CD4-positive, alpha-beta memory T cell (primary cell): Measurements from ENCODE around the gene C2orf74. TPM values are rescaled to one million over a fixed set of nuclear protein-coding genes. Genes with fewer than 3 reads are reported as not detected.
"Not testable (repeated sequence)": the region's sequence is repeated elsewhere in the genome, so short reads cannot be mapped to it uniquely, and the experiment has no call there.

Source experiments
- CTCF ChIA-PET: fragments of 350-600 bp; sonication (Branson Sonifier 250); formaldehyde crosslinking; loops from one replicate; lab custom pipeline; 2021; ENCODE audit warnings: inconsistent platforms; ENCODE audit not compliant: partially characterized antibody; lab: Charles Lee
- POLR2A ChIA-PET: fragments of 350-600 bp; sonication (Branson Sonifier 250); formaldehyde crosslinking; loops from one replicate; lab custom pipeline; 2021; ENCODE audit not compliant: partially characterized antibody; lab: Charles Lee
- DNase-seq, 5 donors: peaks; one replicate each; pipeline versions ENCODE4 v3.0.0 to v3.0.0-alpha.2; 2020 to 2022; ENCODE audit warnings: mixed read lengths in 1 of 5
- H3K27ac ChIP-seq: one replicate; pipeline ENCODE4 v1.7.0; 2013; ENCODE audit warnings: low read depth, low read length
- H3K27me3 ChIP-seq: 2 replicates; pipeline ENCODE4 v1.7.0; 2013; ENCODE audit warnings: mild to moderate bottlenecking, low read length, moderate library complexity; ENCODE audit not compliant: insufficient read depth
- H3K36me3 ChIP-seq: 2 replicates; pipeline ENCODE4 v1.7.0; 2013; ENCODE audit warnings: mild to moderate bottlenecking, low read length, moderate library complexity; ENCODE audit not compliant: insufficient read depth
- H3K4me1 ChIP-seq: 2 replicates; pipeline ENCODE4 v1.7.0; 2013; ENCODE audit warnings: mild to moderate bottlenecking, low read length, moderate library complexity; ENCODE audit not compliant: insufficient read depth
- H3K4me3 ChIP-seq, 2 donors: one replicate each; pipeline ENCODE4 v1.7.0; 2013; ENCODE audit warnings: low read length in 2 of 2, mild to moderate bottlenecking in 1 of 2
- H3K9me3 ChIP-seq, 2 donors: one replicate each; pipeline ENCODE4 v1.7.0; 2013; ENCODE audit warnings: low read length in 2 of 2, control low read depth in 1 of 2; ENCODE audit not compliant: control insufficient read depth in 1 of 2
- H3K27ac Mint-ChIP-seq, 7 donors: one replicate each; pipeline ENCODE4 v1.8.0; 2020 to 2021; ENCODE audit warnings: mixed read lengths in 7 of 7, mild to moderate bottlenecking in 6 of 7, inconsistent platforms in 3 of 7, moderate library complexity in 3 of 7
- H3K27me3 Mint-ChIP-seq, 2 donors: one replicate each; pipeline ENCODE4 v1.8.0; 2020 to 2021; ENCODE audit warnings: mixed read lengths in 2 of 2
- H3K36me3 Mint-ChIP-seq, 2 donors: one replicate each; pipeline ENCODE4 v1.8.0; 2020 to 2021; ENCODE audit warnings: mixed read lengths in 2 of 2, inconsistent platforms in 1 of 2, mild to moderate bottlenecking in 1 of 2
- H3K4me1 Mint-ChIP-seq, 4 donors: one replicate each; pipeline ENCODE4 v1.8.0; 2020 to 2021; ENCODE audit warnings: mixed read lengths in 4 of 4, mild to moderate bottlenecking in 1 of 4
- H3K4me3 Mint-ChIP-seq, 8 donors: one replicate each; pipeline ENCODE4 v1.8.0; 2020 to 2021; ENCODE audit warnings: mixed read lengths in 8 of 8, mild to moderate bottlenecking in 7 of 8, moderate library complexity in 6 of 8, inconsistent platforms in 3 of 8
- H3K9me3 Mint-ChIP-seq, 8 donors: one replicate each; pipeline ENCODE4 v1.8.0; 2020 to 2021; ENCODE audit warnings: mixed read lengths in 8 of 8, mild to moderate bottlenecking in 5 of 8, inconsistent platforms in 3 of 8, moderate library complexity in 1 of 8
- intact Hi-C: fragments of 100-400 bp; cut with micrococcal nuclease; formaldehyde crosslinking; loops from one replicate; pipeline ENCODE4 v1.15.1; 2023
- polyA plus RNA-seq, 2 donors: library from polyadenylated mRNA; unstranded; fragments of 300-500 nt; fragmentation: Illumina TruSeq; gene quantifications; one replicate each; pipeline ENCODE4 v1.2.3, GENCODE V29; 2021
- total RNA-seq, 2 experiments: library from RNA; stranded (reverse); gene quantifications; one replicate each; pipeline ENCODE4 v1.2.3, GENCODE V29; 2021

C2orf74 gene
- total and polyA plus RNA-seq, 4 experiments from 2014 or later = 18.3 to 38.1 (median 28.0) TPM

DNA sequence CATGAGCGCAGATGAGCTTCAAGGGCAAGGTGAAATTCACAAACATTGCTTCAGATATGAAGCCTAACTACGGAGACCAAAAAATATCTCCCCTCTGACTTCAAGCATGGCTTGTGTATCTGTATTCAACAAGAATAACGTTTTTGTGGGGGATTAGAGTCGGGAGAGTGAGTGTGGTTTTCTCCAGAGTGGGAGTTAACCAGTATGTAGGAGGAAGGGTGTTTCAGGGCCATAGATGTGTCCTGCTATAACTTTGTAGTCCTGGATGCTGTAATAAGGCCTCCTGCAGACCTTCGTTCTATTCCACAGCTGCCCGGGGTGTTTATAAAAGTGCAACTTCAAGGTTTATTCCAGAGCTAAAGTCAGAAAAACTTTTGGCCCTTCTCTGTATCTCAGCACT lies 12.9 kb upstream of the C2orf74 start:
- no peak overlapping the region for H3K27ac Mint-ChIP-seq
- no peak for DNase-seq
- peaks cover 26 to 33% of the 10 kb centered on the region in 2 donors for H3K36me3 Mint-ChIP-seq
- H3K4me1 Mint-ChIP-seq = peaks cover 6 to 11% (median 9%) of the 10 kb centered on the region in 4 donors
- Histone ChIP-seq H3K9me3 (no peaks in the 10 kb centered on the region), H3K4me1 (peaks cover 10% of the 10 kb centered on the region), H3K27me3 (no peaks in the 10 kb centered on the region), H3K4me3 (no peak overlapping the region), H3K27ac (no peak overlapping the region), H3K36me3 (peaks cover 9% of the 10 kb centered on the region)
- H3K27me3 Mint-ChIP-seq = no peaks in the 10 kb centered on the region
- no peak overlapping the region for H3K4me3 Mint-ChIP-seq
- ChIA-PET POLR2A (no interaction called here), CTCF (interaction anchor here (0.7 kb wide), 1 partner anchor 390 kb away, joined by 3 read pairs; no protein-coding TSS in a partner anchor)
- H3K9me3 Mint-ChIP-seq = peaks cover 0 to 4% (median 0%) of the 10 kb centered on the region in 8 donors
- intact Hi-C loops = loop anchor here (5.0 to 10.0 kb wide), 2 partner anchors 134 to 342 kb away; partner anchors contain the start of genes PEX13 and PUS10

DNA sequence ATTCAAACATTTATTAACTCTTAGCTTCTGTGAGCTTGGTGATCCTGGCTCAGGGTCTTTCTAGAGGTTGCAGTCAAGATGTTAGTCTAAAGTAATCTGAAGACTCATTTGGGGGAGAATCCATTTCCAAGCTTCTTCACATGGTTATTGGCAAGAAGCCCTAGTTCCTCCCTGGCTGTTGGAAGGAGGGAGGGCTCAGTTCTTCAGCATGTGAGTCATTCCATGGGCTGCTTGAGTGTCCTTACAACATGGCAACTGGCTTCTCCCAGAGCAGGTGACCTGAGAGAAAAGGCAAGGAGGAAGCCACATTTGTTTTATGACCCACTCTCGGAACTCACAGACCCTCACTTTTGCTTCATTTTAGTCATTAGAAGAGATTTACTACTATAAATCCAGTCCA lies 10.6 kb upstream of the C2orf74 start:
- CTCF ChIA-PET = interaction anchor here (2.1 kb wide), 1 partner anchor 16 kb away, joined by 8 read pairs; no protein-coding TSS in a partner anchor
- H3K27ac ChIP-seq = no peak overlapping the region
- POLR2A ChIA-PET = no interaction called here

DNA sequence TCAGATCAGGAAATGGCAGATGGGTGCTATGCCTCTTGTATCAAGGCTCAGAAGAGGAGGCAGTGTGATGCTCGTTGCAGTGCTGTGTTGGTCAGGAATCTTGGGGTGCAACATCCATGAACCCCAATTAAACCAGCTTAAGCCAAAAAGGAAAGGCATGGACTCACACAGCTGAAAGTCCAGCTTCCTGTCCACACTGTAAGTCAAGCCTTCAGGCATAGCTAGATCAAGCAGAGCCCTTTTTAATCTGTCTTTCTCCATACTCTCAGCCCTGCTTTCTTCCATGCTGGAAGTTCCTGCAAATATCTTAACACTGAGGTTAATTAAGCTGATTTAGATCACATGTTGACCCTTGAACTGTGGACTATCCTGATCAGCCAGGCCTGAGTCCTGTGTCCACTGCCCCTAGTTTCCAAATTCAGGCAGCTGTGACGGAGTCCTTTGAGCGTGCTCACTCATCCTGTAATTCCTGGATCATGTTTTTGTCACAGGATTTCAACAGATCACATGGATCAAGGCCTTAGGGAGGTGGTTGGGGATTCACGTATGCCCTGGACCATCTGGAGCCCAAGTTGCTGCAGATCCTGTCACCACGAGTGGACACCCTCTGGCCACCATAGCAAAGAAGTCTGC lies 4.5 kb upstream of the C2orf74 start:
- Mint-ChIP-seq H3K27ac (no peak overlapping the region), H3K4me1 (peaks cover 0 to 4% (median 1%) of the 10 kb centered on the region in 4 donors), H3K4me3 (no peak overlapping the region), H3K9me3 (peaks cover 0 to 14% (median 6%) of the 10 kb centered on the region in 8 donors), H3K27me3 (no peaks in the 10 kb centered on the region), H3K36me3 (peaks cover 32 to 43% of the 10 kb centered on the region in 2 donors)
- no peak for DNase-seq
- ChIA-PET POLR2A (no interaction called here), CTCF (no interaction called here)
- intact Hi-C loops = no loop called here
- Histone ChIP-seq H3K36me3 (no peaks in the 10 kb centered on the region), H3K9me3 (no peaks in the 10 kb centered on the region), H3K27me3 (no peaks in the 10 kb centered on the region), H3K4me3 (no peak overlapping the region), H3K27ac (no peak overlapping the region), H3K4me1 (no peaks in the 10 kb centered on the region)

More for the DNA sequence above, 10.6 kb upstream of the C2orf74 start:
- no peaks in the 10 kb centered on the region for H3K9me3 ChIP-seq
- DNase-seq = no peak
- Mint-ChIP-seq H3K36me3 (peaks cover 25 to 28% of the 10 kb centered on the region in 2 donors), H3K4me3 (no peak overlapping the region), H3K27me3 (no peaks in the 10 kb centered on the region), H3K9me3 (no peaks in the 10 kb centered on the region), H3K4me1 (peaks cover 0 to 3% (median 1%) of the 10 kb centered on the region in 4 donors), H3K27ac (no peak overlapping the region)
- peaks cover 9% of the 10 kb centered on the region for H3K36me3 ChIP-seq
- no peaks in the 10 kb centered on the region for H3K27me3 ChIP-seq
- no peaks in the 10 kb centered on the region for H3K4me1 ChIP-seq
- H3K4me3 ChIP-seq = no peak overlapping the region
- intact Hi-C loops = no loop called here

DNA sequence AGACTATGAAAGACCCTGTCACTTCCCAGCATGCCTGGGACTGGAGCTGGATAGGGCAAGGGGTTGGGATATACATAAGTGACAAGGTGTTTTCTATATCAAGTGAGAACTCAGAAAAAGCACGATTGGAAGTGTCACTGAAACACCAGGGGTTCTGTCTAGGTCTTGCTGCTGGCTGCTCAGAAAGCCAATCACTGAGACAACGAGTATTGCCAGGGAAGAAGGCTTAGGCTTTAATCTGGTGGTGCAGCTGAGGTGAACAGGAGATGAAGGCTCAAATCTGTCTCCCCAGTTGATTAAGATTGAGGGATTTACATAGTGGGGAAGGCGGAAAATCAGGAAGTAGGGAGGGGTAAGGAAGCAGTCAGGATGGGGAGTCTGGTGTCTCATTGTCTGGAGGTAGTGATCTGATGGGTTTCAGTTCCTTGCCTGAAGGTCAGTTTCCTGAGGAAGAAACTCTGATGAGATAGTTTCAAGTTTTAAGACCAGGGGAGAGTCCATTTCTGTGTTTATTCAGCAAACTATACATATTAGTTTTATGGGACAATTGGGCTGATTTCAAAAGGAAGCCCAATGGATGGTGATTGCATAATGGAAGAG lies 3.5 kb upstream of the C2orf74 start:
- Histone ChIP-seq H3K27ac (no peak overlapping the region), H3K4me1 (no peaks in the 10 kb centered on the region), H3K4me3 (no peak overlapping the region), H3K36me3 (no peaks in the 10 kb centered on the region), H3K27me3 (no peaks in the 10 kb centered on the region), H3K9me3 (no peaks in the 10 kb centered on the region)
- H3K4me3 Mint-ChIP-seq = no peak overlapping the region
- peaks cover 0 to 14% (median 6%) of the 10 kb centered on the region in 8 donors for H3K9me3 Mint-ChIP-seq
- H3K27ac Mint-ChIP-seq = peak overlapping the region in 1 of 7 donors; percentile 64
- POLR2A ChIA-PET = no interaction called here
- intact Hi-C loops = no loop called here
- CTCF ChIA-PET = no interaction called here
- H3K27me3 Mint-ChIP-seq = no peaks in the 10 kb centered on the region
- H3K4me1 Mint-ChIP-seq = peaks cover 0 to 6% (median 1%) of the 10 kb centered on the region in 4 donors
- no peak for DNase-seq
- peaks cover 38 to 49% of the 10 kb centered on the region in 2 donors for H3K36me3 Mint-ChIP-seq

DNA sequence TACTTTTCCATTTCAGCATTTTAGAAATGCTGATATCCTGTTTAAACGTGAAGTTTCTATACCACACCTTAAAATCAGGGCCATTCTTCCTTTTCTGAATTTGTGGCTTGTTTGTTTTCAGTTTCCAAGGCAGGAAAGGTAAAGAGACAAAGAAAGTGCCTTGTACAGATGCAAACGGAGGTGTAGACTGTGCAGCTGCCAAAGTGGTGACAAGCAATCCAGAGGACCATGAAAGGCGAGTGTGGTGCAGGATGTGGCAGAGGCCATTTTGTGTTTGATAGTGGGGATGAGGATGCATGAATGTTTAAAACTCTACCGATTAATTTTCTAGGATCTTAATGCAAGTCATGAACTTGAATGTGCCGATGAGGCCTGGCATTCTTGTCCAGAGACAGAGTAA lies 733 bp downstream of the C2orf74 start:
- Histone ChIP-seq H3K4me3 (no peak overlapping the region), H3K36me3 (no peaks in the 10 kb centered on the region), H3K27ac (no peak overlapping the region), H3K27me3 (no peaks in the 10 kb centered on the region), H3K4me1 (no peaks in the 10 kb centered on the region), H3K9me3 (no peaks in the 10 kb centered on the region)
- ChIA-PET CTCF (no interaction called here), POLR2A (interaction anchor here (1.6 to 3.6 kb wide), 2 partner anchors 14 to 23 kb away, joined by 3 to 17 read pairs; no protein-coding TSS in a partner anchor)
- intact Hi-C loops = no loop called here
- H3K9me3 Mint-ChIP-seq = peaks cover 0 to 9% (median 6%) of the 10 kb centered on the region in 8 donors
- H3K27me3 Mint-ChIP-seq = no peaks in the 10 kb centered on the region
- H3K27ac Mint-ChIP-seq = peak overlapping the region in 3 of 7 donors; percentile 3 to 67 (median 29)
- peaks cover 0 to 6% (median 3%) of the 10 kb centered on the region in 4 donors for H3K4me1 Mint-ChIP-seq
- no peak for DNase-seq
- no peak overlapping the region for H3K4me3 Mint-ChIP-seq
- H3K36me3 Mint-ChIP-seq = peaks cover 54 to 56% of the 10 kb centered on the region in 2 donors

DNA sequence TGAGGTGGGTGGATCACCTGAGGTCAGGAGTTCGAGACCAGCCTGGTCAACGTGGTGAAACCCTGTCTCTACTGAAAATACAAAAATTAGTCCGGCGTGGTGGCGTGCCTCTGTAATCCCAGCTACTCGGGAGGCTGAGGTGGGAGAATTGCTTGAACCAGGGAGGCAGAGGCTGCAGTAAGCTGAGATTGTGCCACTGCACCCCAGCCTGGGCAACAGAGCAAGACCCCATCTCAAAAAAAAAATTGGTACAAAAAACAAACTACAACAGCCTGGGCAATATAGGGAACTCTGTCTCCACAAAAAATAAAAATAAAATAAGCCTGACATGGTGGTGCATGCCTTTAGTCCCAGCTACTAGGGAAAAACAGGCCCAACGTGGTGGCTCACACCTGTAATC lies 3.1 kb downstream of the C2orf74 start:
- H3K4me1 ChIP-seq, H3K27me3 ChIP-seq, intact Hi-C loops, H3K4me3 ChIP-seq, H3K4me3 Mint-ChIP-seq, H3K36me3 ChIP-seq, H3K4me1 Mint-ChIP-seq, H3K9me3 Mint-ChIP-seq, H3K9me3 ChIP-seq, DNase-seq, CTCF ChIA-PET, H3K27ac ChIP-seq, H3K27ac Mint-ChIP-seq, H3K27me3 Mint-ChIP-seq: not testable (repeated sequence)
- peaks cover 38 to 42% of the 10 kb centered on the region in 2 donors for H3K36me3 Mint-ChIP-seq
- POLR2A ChIA-PET = interaction anchor here (3.6 kb wide), 1 partner anchor 12 kb away, joined by 17 read pairs; no protein-coding TSS in a partner anchor

DNA sequence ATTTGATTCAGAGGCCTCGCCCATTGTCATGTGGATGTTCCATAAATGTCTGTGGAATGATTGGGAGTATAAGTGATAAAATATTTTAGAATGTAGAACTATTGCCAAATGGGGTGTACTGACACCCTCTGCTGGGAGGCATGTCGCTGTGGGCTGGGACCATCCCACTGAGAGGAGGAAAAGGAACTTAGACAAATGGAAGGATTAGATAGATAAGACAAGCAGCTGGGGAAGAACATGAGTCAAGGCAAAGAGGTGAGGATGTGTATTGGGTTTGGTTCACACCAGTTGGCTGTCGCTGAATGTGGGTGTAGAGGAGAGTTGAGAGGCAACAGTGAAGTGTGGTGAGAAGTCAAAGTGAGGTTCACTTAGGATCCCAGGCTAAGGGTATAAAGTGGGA lies 4.0 kb downstream of the C2orf74 start:
- intact Hi-C loops = no loop called here
- Mint-ChIP-seq H3K36me3 (peaks cover 35 to 41% of the 10 kb centered on the region in 2 donors), H3K4me1 (peaks cover 0 to 6% (median 2%) of the 10 kb centered on the region in 4 donors), H3K9me3 (no peaks in the 10 kb centered on the region), H3K4me3 (no peak overlapping the region), H3K27ac (peak overlapping the region in 1 of 7 donors; percentile 30), H3K27me3 (no peaks in the 10 kb centered on the region)
- Histone ChIP-seq H3K27ac (no peak overlapping the region), H3K36me3 (no peaks in the 10 kb centered on the region), H3K4me3 (no peak overlapping the region), H3K4me1 (no peaks in the 10 kb centered on the region), H3K9me3 (no peaks in the 10 kb centered on the region), H3K27me3 (no peaks in the 10 kb centered on the region)
- ChIA-PET POLR2A (no interaction called here), CTCF (no interaction called here)
- no peak for DNase-seq
